Lower leg skin (tissue), 4 donors: ENCODE results near the gene SORCS2. TPM values are rescaled to one million over a fixed set of nuclear protein-coding genes. Genes with fewer than 3 reads are reported as not detected.

Experiments
- DNase-seq, 2 donors: peaks; one replicate each; pipeline ENCODE4 v3.0.0-alpha.2; 2019; ENCODE audit warnings: low spot score in 2 of 2
- H3K4me3 ChIP-seq: fragments of 200-600 bp; sonication (generic); 2 replicates; pipeline ENCODE4 v1.5.1; 2017; ENCODE audit warnings: mild to moderate bottlenecking, low read depth; ENCODE audit not compliant: poor library complexity, severe bottlenecking
- POLR2A ChIP-seq, 2 donors: fragments of 450-650 bp; IDR thresholded peaks; one replicate each; pipeline ENCODE4 v1.6.1; 2016 to 2017; ENCODE audit warnings: antibody characterized with exemption in 2 of 2, mild to moderate bottlenecking in 1 of 2, moderate library complexity in 1 of 2
- WGBS, 2 donors: methylation state at CpG; one replicate each; pipeline ENCODE4 v1.1.5; 2018; 5-methylcytosine and 5-hydroxymethylcytosine counted together
- intact Hi-C: fragments of 100-400 bp; cut with DNase I; formaldehyde crosslinking; loops from one replicate; pipeline ENCODE4 v1.15.0; 2023; ENCODE audit warnings: low total_unique reads
- total RNA-seq, 4 donors: library from RNA; depleted of rRNA; stranded (reverse); fragments of >200 nt; gene quantifications; one replicate each; pipeline ENCODE4 v1.1.0, GENCODE V29; 2016
- TF ChIP-seq, protein P1 (sequence below), 3 donors: fragments of 450-650 bp; IDR thresholded peaks; one replicate each; pipeline ENCODE4 v1.5.1; 2016; ENCODE audit warnings: antibody characterized with exemption in 3 of 3, mild to moderate bottlenecking in 3 of 3, moderate library complexity in 2 of 3

The SORCS2 gene
- total RNA-seq, 4 donors from 2014 or later: 1.1 to 6.4 (median 1.5) TPM

GRCh38 chr4:7717161-7717560 is 524.8 kb downstream of the SORCS2 start:
- intact Hi-C loops: no loop called here

DNA sequence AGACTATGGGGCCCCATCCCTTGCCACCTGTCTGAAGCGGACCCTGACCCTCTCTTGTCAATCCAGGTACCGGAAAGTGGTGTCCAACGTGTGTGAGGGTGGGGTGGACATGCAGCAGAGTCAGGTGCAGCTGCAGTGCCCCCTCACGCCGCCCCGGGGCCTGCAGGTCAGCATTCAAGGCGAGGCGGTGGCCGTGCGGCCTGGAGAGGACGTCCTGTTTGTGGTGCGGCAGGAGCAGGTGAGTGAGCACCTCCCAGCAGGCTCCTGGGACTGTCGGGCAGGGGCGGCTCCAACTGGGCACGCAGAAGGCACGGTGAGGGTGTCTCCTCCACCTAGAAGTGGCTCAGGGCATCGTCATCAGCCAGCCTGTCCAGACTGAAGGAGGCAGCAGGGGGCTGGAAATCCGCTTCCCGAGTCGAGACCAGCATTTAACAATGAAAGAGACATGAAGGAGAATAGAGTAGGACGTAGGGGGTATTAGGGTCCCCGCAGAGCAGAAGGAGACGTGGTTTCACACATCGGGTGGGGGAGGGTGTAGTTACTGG is 525.7 kb downstream of the SORCS2 start:
- WGBS, 2 donors: 85 to 87% methylated on average over 24 of the region's 24 CpGs
- TF ChIP-seq, protein P1, sequence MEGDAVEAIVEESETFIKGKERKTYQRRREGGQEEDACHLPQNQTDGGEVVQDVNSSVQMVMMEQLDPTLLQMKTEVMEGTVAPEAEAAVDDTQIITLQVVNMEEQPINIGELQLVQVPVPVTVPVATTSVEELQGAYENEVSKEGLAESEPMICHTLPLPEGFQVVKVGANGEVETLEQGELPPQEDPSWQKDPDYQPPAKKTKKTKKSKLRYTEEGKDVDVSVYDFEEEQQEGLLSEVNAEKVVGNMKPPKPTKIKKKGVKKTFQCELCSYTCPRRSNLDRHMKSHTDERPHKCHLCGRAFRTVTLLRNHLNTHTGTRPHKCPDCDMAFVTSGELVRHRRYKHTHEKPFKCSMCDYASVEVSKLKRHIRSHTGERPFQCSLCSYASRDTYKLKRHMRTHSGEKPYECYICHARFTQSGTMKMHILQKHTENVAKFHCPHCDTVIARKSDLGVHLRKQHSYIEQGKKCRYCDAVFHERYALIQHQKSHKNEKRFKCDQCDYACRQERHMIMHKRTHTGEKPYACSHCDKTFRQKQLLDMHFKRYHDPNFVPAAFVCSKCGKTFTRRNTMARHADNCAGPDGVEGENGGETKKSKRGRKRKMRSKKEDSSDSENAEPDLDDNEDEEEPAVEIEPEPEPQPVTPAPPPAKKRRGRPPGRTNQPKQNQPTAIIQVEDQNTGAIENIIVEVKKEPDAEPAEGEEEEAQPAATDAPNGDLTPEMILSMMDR (IDR thresholded peaks at IDR 0.05): no peak
- no peak for TF ChIP-seq POLR2A (IDR thresholded peaks at IDR 0.05)
- no peak overlapping the region for H3K4me3 ChIP-seq
- DNase-seq: no peak
- intact Hi-C loops: no loop called here

More at GRCh38 chr4:7717161-7717560, 524.8 kb downstream of the SORCS2 start:
- no peak for DNase-seq
- TF ChIP-seq, protein P1 (IDR thresholded peaks at IDR 0.05): no peak
- TF ChIP-seq POLR2A (IDR thresholded peaks at IDR 0.05): no peak
- WGBS, 2 donors: 90 to 93% methylated on average over 11 of the region's 11 CpGs
- H3K4me3 ChIP-seq: no peak overlapping the region

DNA sequence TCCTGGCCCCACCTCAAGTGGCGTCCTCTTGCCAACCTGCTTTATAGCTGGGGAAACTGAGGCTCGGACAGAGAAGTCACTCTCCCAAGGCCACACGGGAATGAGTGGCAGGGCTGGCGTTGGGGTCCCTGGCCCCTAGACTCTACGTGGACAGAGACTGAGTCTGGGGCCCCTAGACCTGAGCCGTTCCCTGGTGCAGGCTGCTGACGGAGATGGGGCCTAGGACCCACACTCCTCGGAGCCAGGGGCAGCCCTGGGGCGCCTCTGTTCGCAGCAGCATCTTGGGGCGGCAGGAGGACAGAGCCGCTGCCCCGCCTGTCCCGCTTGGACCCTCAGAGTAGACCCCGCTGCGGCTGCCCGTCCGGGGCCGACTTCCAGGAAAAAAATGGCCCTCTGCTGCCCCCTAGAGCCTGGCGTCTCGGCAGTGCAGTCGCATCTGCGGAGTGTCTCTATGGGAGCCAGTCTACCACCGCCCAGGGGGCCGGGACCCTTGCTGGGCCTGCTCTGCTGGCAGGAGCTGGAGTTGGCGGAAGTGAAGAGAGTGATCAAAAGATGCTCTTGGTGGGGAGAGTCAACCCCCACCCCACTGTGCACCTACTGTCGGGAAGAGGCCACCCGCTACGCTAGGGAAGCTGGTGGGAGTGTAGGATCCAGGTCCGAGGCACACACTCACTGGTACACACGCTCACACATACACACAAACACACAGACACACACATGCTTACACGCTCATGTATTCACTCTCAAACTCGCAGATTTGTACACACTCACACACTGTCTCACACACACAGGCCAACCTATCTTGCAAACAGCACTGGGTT is 527.2 kb downstream of the SORCS2 start:
- DNase-seq: peak in 1 of 2 donors; percentile 90
- no peak for TF ChIP-seq POLR2A (IDR thresholded peaks at IDR 0.05)
- TF ChIP-seq, protein P1 (IDR thresholded peaks at IDR 0.05): no peak
- intact Hi-C loops: no loop called here
- 34 to 40% methylated on average over 19 to 20 of the region's 33 CpGs for WGBS, 2 donors
- no peak overlapping the region for H3K4me3 ChIP-seq

- intact Hi-C loops: no loop called here
- no peak for TF ChIP-seq POLR2A (IDR thresholded peaks at IDR 0.05)
- TF ChIP-seq, protein P1 (IDR thresholded peaks at IDR 0.05): no peak
- DNase-seq: no peak
- WGBS, 2 donors: 76 to 82% methylated on average over 13 of the region's 13 CpGs
- no peak overlapping the region for H3K4me3 ChIP-seq
These were observed 529.7 kb downstream of the SORCS2 start for GRCh38 chr4:7721984-7722551.

GRCh38 chr4:7722766-7723387 is 530.5 kb downstream of the SORCS2 start:
- TF ChIP-seq, protein P1 (IDR thresholded peaks at IDR 0.05): no peak
- TF ChIP-seq POLR2A (IDR thresholded peaks at IDR 0.05): no peak
- no peak for DNase-seq
- no peak overlapping the region for H3K4me3 ChIP-seq
- intact Hi-C loops: no loop called here
- WGBS, 2 donors: 62 to 63% methylated on average over 22 of the region's 22 CpGs
